HG02610 (cell line): Measurements from ENCODE around the gene USH1G.

Experiments used
- ATAC-seq: cut with Tn5 transposase; IDR thresholded peaks from one replicate; pipeline ENCODE4 v1.9.1; 2021; ENCODE audit warnings: mild to moderate bottlenecking, moderate library complexity; ENCODE audit not compliant: unreplicated experiment

Gene USH1G

GRCh38 chr17:74954665-74955421 is 31.8 kb upstream of the USH1G start:
- ATAC-seq: no peak

- no peak for ATAC-seq
These were observed 31.1 kb upstream of the USH1G start for GRCh38 chr17:74954115-74954514.

DNA sequence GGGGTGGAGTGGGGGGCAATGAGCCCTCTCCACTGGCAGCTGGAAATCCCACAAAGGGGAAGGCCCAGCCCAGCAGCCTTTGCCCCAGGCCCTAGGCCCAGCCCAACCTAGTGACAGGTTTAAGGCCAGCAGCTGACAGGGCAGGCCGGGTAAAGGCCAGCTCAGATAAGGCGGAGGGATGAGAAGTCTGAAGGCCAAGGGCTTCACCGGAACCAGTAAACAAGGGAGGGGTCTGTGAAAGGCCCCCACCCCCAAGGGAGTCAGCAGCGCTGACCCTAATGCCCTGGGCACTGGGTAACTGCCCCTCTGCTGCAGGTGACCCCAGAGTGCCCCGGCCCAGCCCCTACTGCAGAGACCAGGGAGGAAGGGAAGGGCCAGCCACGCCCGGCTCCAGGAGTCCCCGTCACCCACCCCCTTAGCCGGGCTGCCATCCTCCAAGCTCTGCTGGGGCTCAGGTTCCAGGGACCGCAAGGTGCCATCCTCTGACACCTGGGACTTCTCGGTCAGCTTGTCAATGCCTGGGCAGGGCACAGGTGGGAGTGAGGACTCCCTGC is 30.2 kb upstream of the USH1G start:
- ATAC-seq: no peak

GRCh38 chr17:74952431-74953133 is 29.5 kb upstream of the USH1G start:
- no peak for ATAC-seq

DNA sequence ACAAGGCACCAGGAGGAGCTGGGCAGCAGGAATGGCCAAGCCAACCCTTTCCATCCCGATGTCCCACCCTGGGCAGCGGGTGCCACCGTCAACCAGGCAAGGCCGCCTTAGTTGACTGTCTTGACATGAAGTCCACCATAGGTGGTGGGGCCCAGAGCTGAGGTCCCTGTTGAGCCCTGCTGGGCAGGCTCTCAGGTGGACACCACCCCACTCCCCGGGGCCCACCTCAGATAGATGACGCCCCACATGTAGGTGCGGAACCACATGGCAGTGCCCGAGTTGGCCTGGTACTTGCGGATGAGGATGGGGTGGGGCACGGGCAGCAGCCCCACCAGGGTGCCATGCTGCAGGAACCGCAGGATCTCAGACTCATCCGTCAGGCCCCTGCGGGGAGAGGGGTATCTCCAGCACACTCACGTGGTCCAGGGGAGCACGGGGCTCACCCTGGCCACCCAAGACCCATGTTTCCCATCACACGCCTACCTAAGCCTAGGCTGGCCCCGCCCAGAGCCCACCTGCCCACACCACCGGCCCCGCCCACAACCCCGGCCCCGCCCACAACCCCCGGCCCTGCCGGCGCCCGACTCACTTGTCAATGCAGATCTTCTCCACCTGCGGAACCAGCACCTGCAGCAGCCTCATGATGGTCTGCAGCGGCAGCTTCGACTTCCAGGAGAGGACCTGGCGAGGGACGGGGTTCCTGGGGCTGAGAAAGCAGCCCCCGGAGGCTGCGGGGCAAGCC is 28.8 kb upstream of the USH1G start:
- ATAC-seq: no peak

- no peak for ATAC-seq
These were observed 28.0 kb upstream of the USH1G start for GRCh38 chr17:74951065-74951464.

DNA sequence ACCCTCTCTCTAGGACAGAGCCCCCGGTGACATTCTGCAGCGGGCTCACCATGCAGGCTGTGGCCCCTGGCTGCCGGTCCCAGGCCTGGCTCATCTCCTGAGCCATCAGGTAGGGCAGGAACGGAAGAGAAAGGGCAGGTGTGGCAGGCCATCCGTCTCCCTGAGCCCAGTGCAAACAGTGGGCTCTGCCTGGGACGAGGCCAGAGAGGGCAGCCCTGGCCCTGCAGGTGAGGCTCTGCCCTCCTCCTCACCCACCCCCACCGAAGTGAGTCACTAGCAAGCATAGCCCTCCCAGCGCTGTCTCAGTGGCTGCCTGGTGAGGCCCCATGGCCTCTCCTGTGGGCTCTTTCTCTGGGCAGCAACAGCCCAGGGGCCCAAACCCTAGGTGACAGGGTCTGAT is 27.2 kb upstream of the USH1G start:
- no peak for ATAC-seq

DNA sequence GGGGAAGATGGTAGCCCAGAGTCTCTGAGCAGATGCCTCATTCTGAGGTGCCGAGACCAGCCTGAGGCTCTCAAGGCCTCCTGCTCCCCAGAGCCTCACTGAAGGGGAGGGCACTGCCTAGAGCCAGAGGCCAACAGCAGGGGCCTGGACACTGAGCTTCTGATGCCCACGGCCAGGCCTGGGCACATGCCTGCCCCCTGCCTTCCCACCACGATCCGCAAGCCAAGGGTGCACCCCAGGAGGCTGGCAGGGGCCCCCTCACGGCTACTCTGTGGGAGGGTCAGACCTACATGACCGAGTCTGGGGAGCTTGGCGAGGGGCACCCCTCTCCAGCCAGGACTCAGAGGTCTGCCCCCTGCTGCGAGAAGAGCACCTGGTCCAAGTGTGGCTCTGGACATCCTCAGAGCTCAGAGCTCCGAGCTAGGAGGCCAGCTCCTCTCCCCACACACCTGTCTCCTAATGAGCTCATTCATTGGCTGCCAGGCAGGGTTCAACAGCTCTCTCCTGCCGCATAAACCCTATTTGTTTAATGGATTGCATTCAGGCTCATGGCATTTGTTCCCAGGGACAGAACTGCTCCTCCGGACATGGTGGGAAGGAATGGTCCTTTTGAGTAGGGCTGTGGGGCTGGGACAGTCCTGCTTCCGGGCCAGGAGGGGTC is 26.5 kb upstream of the USH1G start:
- no peak for ATAC-seq

DNA sequence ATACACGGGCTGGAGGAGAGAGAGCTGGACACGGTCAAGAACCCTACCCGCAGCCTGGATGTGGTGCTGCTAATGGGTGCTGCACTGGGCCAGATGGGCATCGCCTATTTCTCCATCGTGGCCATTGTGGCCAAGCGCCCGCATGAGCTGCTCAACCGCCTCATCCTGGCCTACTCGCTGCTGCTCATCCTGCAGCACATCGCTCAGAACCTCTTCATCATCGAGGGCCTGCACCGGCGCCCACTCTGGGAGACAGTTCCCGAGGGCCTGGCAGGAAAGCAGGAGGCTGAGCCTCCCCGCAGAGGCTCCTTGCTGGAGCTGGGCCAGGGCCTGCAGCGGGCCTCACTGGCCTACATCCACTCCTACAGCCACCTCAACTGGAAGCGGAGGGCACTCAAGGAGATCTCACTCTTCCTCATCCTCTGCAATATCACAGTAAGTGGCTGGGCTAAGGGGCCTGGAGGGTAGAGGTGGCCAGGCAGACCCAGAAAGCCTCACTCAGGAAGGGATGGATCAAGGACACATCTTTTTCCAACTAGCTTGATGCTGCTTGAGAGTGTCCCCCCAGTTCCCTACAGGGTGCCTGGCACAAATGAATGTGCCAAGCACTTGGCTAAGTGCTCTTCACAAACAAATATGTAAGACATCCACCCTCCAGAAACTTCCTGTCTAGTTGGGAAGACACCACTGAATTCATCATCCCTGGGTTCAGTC is 24.1 kb upstream of the USH1G start:
- ATAC-seq: no peak

- no peak for ATAC-seq
These were observed 23.6 kb upstream of the USH1G start for GRCh38 chr17:74946641-74947040.

GRCh38 chr17:74945543-74945942 is 22.5 kb upstream of the USH1G start:
- ATAC-seq: peak; percentile 71

- no peak for ATAC-seq
These were observed 20.9 kb upstream of the USH1G start for GRCh38 chr17:74943808-74944522.

DNA sequence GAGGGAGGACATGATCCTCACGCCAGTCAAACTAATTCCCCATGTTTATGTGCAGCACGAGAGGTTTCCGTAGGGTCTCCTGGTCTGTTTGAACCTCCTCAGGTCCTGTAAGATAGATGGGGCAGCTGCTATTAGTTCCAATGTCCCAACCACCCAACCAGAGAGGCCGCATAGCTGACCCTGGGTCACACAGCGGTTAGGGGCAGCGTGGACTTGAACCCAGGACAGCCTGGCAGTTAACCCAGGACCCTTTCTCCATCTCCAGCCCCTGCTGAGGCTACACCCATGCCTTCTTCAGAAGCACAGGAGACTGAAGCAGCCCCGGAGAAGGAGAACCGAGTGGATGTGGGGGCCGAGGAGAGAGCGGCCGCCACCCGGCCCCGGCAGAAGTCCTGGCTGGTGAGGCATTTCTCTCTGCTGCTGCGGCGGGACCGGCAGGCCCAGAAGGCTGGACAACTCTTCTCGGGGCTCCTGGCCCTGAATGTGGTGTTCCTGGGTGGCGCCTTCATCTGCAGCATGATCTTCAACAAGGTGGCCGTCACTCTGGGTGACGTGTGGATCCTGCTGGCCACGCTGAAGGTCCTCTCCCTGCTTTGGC is 18.2 kb upstream of the USH1G start:
- no peak for ATAC-seq

DNA sequence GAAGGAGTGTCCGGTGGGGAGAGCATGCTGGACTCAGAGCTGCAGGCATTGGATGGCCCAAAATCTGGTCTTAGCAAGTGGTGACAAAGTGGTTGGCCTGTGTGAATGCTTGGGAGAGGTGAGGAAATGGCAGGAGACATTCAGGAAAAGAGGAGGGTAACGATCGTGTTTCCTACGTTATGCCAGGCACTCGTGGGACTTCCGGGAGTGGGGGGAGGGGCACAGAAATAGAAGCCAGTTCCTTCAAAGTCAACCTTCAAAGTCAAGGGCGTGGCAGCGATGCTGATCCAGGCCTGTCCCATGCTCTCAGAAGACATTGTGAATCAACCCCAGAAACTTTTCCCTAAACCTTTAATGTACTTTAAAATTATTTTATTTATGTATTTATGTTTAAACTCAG is 16.5 kb upstream of the USH1G start:
- ATAC-seq: no peak

DNA sequence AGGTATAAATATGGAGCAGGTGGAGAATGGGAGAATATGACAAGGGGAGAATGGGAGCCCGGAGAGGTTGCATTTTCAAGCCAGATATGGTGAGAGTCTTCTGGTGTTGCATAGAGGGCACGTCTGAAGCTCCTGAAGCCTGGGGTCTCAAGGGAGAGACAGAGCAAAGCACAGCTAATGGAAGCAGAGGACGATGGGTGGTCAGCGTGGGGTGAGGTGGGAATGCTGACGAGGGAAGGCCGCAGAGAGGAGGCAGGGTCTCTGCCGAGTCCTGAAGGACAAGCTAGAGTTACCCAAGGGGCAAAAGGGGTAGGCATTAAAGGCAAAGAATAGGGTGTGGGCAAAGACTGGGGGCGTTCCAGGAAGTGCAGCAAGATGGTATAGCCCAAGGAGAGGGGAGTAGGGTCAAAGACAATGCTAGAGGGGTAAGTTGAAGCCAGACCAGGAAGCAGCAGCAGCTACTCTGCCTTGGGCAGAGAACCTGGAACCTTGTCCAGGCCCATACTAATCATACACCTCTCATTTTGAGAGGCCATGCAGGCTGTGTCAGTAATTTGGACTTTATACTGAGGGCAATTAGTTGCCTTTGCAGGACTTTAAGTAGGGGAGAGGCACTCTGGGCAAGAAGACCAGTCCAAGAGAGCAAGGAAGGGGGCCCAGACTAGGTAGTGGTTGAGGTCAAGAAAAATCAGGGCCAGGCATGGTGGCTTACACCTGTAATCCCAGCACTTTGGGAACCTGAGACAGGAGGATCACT is 15.3 kb upstream of the USH1G start:
- ATAC-seq: no peak

DNA sequence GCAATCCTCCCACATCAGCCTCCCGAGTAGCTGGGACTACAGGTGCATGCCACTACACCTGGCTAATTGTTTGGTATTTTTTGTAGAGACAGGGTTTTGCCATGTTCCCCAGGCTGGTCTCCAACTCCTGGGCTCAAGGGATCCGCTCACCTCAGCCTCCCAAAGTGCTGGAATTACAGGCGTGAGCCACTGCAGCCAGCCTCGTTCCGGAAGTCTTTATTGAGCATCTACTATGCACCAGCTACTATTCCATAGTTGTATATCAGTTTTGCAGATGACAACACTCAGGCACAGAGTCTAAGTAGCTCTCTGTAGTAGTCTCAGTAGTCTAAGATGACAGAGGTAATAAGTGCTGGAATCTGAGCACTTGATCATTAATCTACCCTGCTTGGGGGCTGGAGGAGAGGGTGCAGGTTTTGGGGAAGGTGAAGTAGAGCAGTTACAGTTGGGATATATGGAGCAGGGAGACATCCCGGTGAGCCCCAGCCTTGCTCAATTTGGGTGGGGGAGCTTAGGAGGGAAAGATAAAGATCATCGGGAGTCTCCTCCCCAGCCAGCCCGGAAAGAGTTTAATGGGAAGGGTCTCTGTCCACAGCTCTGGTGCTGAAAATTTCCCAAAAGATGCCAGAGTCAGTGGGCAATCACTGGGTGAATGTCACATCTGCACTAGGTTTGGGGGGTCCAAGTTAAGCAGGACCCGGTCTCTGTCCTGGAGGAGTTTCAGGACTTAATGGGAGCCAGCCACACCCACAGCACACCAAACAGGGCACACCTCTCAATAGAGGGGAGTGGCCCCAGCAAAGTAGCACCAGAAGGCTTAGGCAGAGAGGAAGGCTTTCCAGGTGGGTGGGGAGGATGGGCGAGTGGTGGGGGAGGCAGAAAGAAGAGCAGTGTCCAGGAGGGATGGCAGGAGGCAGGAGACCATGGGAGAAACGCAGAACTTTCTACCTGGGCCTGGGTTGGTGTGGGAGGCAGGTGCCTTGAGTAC is 14.3 kb upstream of the USH1G start:
- no peak for ATAC-seq

- ATAC-seq: no peak
These were observed 13.4 kb upstream of the USH1G start for GRCh38 chr17:74936470-74936799.
